Endothelial cell of umbilical vein (primary cell): ENCODE measurements around the gene RBM20. TPM values are rescaled to one million over a fixed set of nuclear protein-coding genes. Genes with fewer than 3 reads are reported as not detected.
A peak's percentile ranks its signal among the peaks of the same experiment; 100 is the strongest.

Experiments used
- BruUV-seq: library from RNA; stranded (reverse); fragments of 400-500 nt; replicated peaks from 2 replicates; lab custom pipeline; 2021; lab: Mats Ljungman, UMichigan
- CTCF ChIA-PET: fragments of 300-600, 350-600 bp; sonication (Branson Sonifier 250); formaldehyde crosslinking; loops from one replicate; lab custom pipeline; 2021; ENCODE audit warnings: antibody characterized with exemption, inconsistent platforms; lab: Charles Lee
- POLR2A ChIA-PET: fragments of 300-600, 350-600 bp; sonication (Branson Sonifier 250); formaldehyde crosslinking; loops from one replicate; lab custom pipeline; 2021; ENCODE audit warnings: antibody characterized with exemption, inconsistent platforms; lab: Charles Lee
- DNase-seq: peaks from one replicate; pipeline ENCODE4 v3.0.0-alpha.2; 2011; ENCODE audit warnings: low read depth, low spot score
- FAIRE-seq: peaks from 2 replicates; lab custom pipeline; 2011; peaks lifted over from hg19 to GRCh38; lab: Jason Lieb, UNC
- H2AFZ ChIP-seq: 2 replicates; pipeline ENCODE4 v1.6.0; 2012; ENCODE audit warnings: low read depth, low read length, control low read depth, inconsistent platforms
- H3K27ac ChIP-seq: 2 replicates; pipeline ENCODE4 v1.5.1; 2011; ENCODE audit warnings: low read depth, mild to moderate bottlenecking, control low read depth, low read length, moderate library complexity; ENCODE audit not compliant: insufficient read depth
- H3K27me3 ChIP-seq, 2 experiments: 2 replicates each; pipeline versions ENCODE4 v1.6.0 to v1.6.1; 2011; ENCODE audit warnings: low read length in 2 of 2, mixed read lengths in 1 of 2; ENCODE audit not compliant: control insufficient read depth in 2 of 2, insufficient read depth in 2 of 2
- H3K36me3 ChIP-seq, 2 experiments: 2 replicates in 1 of 2; 3 replicates in 1 of 2; pipeline ENCODE4 v1.5.1; 2011; ENCODE audit warnings: low read length in 2 of 2, mild to moderate bottlenecking in 1 of 2, moderate library complexity in 1 of 2; ENCODE audit not compliant: control insufficient read depth in 2 of 2, insufficient read depth in 2 of 2; ENCODE audit errors: extremely low read depth in 1 of 2
- H3K4me1 ChIP-seq: 3 replicates; pipeline ENCODE4 v1.5.1; 2011; ENCODE audit warnings: mild to moderate bottlenecking, low read length; ENCODE audit not compliant: control insufficient read depth, insufficient read depth; ENCODE audit errors: extremely low read depth
- H3K4me2 ChIP-seq: 2 replicates; pipeline ENCODE4 v1.6.1; 2011; ENCODE audit warnings: low read length, control low read depth, mixed read lengths; ENCODE audit not compliant: insufficient read depth
- H3K4me3 ChIP-seq, 3 experiments: fragments of 200-600 bp in 1 of 3; sonication (generic), shearing (Covaris generic) in 1 of 3; replicated peaks in 1 of 3; 2 replicates each; pipeline ENCODE4 v1.5.1; 2011 to 2016; ENCODE audit warnings: control low read depth in 3 of 3, low read length in 3 of 3, mild to moderate bottlenecking in 2 of 3, inconsistent platforms in 1 of 3, low read depth in 1 of 3, moderate library complexity in 1 of 3; ENCODE audit not compliant: insufficient read depth in 1 of 3
- H3K79me2 ChIP-seq: 2 replicates; pipeline ENCODE4 v1.6.0; 2012; ENCODE audit warnings: low read length, inconsistent platforms; ENCODE audit not compliant: control insufficient read depth, insufficient read depth
- H3K9ac ChIP-seq: replicated peaks from 2 replicates; pipeline ENCODE3; 2011; ENCODE audit warnings: low read length, control low read depth; ENCODE audit not compliant: insufficient read depth; ENCODE audit errors: extremely low read depth
- H3K9me1 ChIP-seq: replicated peaks from 3 replicates; pipeline ENCODE4 v1.6.0; 2011; ENCODE audit warnings: mild to moderate bottlenecking, low read length; ENCODE audit not compliant: control insufficient read depth, insufficient read depth; ENCODE audit errors: extremely low read depth
- H3K9me3 ChIP-seq: replicated peaks from 2 replicates; pipeline ENCODE4 v1.5.1; 2012; ENCODE audit warnings: low read length, inconsistent platforms; ENCODE audit not compliant: control insufficient read depth, insufficient read depth
- H4K20me1 ChIP-seq: replicated peaks from 2 replicates; pipeline ENCODE3; 2011; ENCODE audit warnings: mild to moderate bottlenecking, low read length; ENCODE audit not compliant: control insufficient read depth, insufficient read depth; ENCODE audit errors: extremely low read depth
- EZH2 ChIP-seq: IDR thresholded peaks from 2 replicates; pipeline ENCODE4 v1.6.1; 2012; ENCODE audit warnings: borderline replicate concordance, low read depth, mild to moderate bottlenecking, moderate library complexity, low read length, inconsistent platforms; ENCODE audit not compliant: severe bottlenecking
- FOS ChIP-seq: IDR thresholded peaks from 2 replicates; pipeline ENCODE4 v1.6.1; 2011; ENCODE audit warnings: mild to moderate bottlenecking, low read length, moderate library complexity, borderline replicate concordance; ENCODE audit not compliant: insufficient read depth
- GATA2 ChIP-seq: IDR thresholded peaks from 2 replicates; pipeline ENCODE4 v1.7.0; 2011; ENCODE audit warnings: low read depth, mild to moderate bottlenecking, moderate library complexity, mixed read lengths, low read length; ENCODE audit not compliant: insufficient read length, insufficient read depth
- JUN ChIP-seq: IDR thresholded peaks from 2 replicates; pipeline ENCODE4 v1.6.1; 2011; ENCODE audit warnings: borderline replicate concordance, low read depth; ENCODE audit not compliant: insufficient read length, insufficient read depth
- MYC ChIP-seq: IDR thresholded peaks from one replicate; pipeline ENCODE4 v1.6.1; 2011; ENCODE audit warnings: mild to moderate bottlenecking, low read depth, low read length
- POLR2A ChIP-seq: IDR thresholded peaks from 2 replicates; pipeline ENCODE4 v1.6.1; 2012; ENCODE audit warnings: low read depth, mild to moderate bottlenecking, control low read depth, low read length
- POLR2AphosphoS5 ChIP-seq: IDR thresholded peaks from 2 replicates; pipeline ENCODE4 v1.6.1; 2012; ENCODE audit warnings: low read depth, mild to moderate bottlenecking, control low read depth, low read length, moderate library complexity; ENCODE audit not compliant: insufficient read depth
- dilution Hi-C: fragments of 300-500 bp; cut with MboI; formaldehyde crosslinking; loops from one replicate; pipeline ENCODE4 v1.15.0; 2019; ENCODE audit warnings: low sequenced_read_pairs; ENCODE audit not compliant: extremely low pct_ligation_motif_present
- intact Hi-C: fragments of 100-400 bp; cut with micrococcal nuclease; formaldehyde crosslinking; loops from one replicate; pipeline ENCODE4 v1.10.0; 2022
- polyA plus RNA-seq, 4 experiments: library from polyadenylated mRNA; depleted of rRNA in 3 of 4; stranded (reverse) in 3 of 4; unstranded in 1 of 4; fragments of >200 nt; gene quantifications; 2 replicates each; pipeline versions ENCODE4 v1.2.1 to v1.2.3, GENCODE V29; 2011 to 2012; ENCODE audit warnings: missing spikeins in 1 of 4
- total RNA-seq: library from RNA; stranded (reverse); gene quantifications from 2 replicates; pipeline ENCODE4 v1.2.3, GENCODE V29; 2021
- TF ChIP-seq, protein P1 (sequence below): IDR thresholded peaks from 2 replicates; pipeline ENCODE4 v1.6.1; 2011; ENCODE audit not compliant: insufficient read depth, insufficient read length
- TF ChIP-seq, protein P2 (sequence below), 2 donors: IDR thresholded peaks; 1 replicate in 1 of 2; 2 replicates in 1 of 2; pipeline ENCODE4 v1.5.1; 2011; ENCODE audit warnings: low read length in 2 of 2, mild to moderate bottlenecking in 2 of 2, moderate library complexity in 2 of 2, control low read depth in 1 of 2, inconsistent platforms in 1 of 2, low read depth in 1 of 2; ENCODE audit not compliant: insufficient read depth in 1 of 2; ENCODE audit errors: extremely low read depth in 1 of 2

Gene RBM20
- total and polyA plus RNA-seq, 2 donors (not counting 3 experiments of a cell fraction or from before 2014, with no cell fraction given): 0.04 TPM; not detected in 1

DNA sequence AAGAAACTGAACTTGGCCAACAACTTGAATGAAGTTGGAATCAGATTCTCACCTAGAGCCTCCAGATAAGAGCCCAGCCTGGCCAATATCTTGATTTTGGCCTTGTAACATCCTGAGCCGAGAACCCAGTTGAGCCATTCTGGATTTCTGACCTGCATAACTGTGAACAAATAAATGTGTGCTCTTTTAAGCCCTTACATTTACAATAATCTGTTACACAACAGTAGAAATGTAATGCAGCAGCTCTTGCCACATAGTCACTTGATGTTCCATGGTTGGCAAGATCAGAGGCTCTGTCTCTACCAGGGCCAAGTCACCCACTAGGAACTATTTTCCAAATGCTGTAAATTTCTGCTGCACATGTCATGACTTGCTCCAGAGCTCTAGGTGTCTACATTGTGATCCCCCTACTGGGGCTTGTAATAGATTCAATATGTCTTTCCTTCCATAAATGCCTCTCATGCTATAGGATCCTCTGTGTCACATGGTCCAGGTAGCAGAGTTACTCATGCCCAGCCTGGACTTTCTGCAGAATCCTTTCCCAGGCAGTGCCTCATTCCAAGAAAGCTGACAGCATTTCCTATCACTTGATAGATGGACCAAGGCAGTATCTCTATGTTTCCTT lies 11.4 kb upstream of the RBM20 start:
- FAIRE-seq (no peak), DNase-seq (no peak)
- dilution Hi-C loops: no loop called here
- H3K4me2 ChIP-seq: no peak overlapping the region
- H3K36me3 ChIP-seq: no peaks in the 10 kb centered on the region
- no TSS peak for BruUV-seq
- no peaks in the 10 kb centered on the region for H3K9me3 ChIP-seq
- H4K20me1 ChIP-seq: no peaks in the 10 kb centered on the region
- peaks cover 12 to 18% of the 10 kb centered on the region in 2 experiments for H3K27me3 ChIP-seq
- no peak overlapping the region for H3K4me3 ChIP-seq
- CTCF ChIA-PET: interaction anchor here (1.3 kb wide), 1 partner anchor 33 kb away, joined by 3 read pairs; no protein-coding TSS in a partner anchor
- intact Hi-C loops: no loop called here
- no peak overlapping the region for H3K9ac ChIP-seq
- no peak for TF ChIP-seq POLR2A
- H3K4me1 ChIP-seq: no peaks in the 10 kb centered on the region
- H2AFZ ChIP-seq: no peak overlapping the region
- no peaks in the 10 kb centered on the region for H3K79me2 ChIP-seq
- POLR2A ChIA-PET: no interaction called here
- H3K9me1 ChIP-seq: no peaks in the 10 kb centered on the region
- no peak overlapping the region for H3K27ac ChIP-seq

DNA sequence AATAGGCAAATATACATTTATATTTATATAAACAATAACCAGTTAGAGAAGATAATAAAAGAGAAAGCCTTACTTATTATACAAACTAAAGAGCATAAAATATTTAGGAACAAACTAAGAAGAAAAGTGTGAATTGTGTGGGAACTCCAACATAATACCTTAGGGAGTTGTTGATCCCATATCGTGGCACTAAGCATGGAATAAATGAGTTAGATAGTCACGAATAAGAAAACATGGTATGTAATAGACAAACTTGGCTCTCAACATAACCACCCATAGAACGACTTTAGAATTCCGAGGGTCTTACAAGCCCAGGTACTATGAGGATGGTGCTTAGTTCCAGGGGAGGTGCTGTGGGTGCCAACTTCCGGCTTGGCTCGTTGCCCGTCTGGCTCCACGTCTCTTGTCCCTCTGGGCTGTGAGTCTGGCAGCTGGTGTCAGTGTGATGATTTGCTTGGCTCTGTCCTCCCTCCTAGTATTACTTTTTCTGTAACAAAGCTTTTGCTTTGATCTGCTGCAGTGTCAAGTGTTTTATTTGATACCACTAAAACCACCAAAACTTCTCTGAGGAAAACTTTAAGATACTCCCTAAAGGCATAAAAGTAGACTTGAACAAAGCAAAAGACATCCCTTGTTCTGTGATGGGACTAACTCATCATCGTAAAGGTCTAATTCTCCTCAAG lies 9.5 kb upstream of the RBM20 start:
- peaks cover 9 to 14% of the 10 kb centered on the region in 2 experiments for H3K27me3 ChIP-seq
- FAIRE-seq (peak; percentile 42), DNase-seq (no peak)
- no peaks in the 10 kb centered on the region for H3K9me3 ChIP-seq
- ChIA-PET CTCF (interaction anchor here (1.6 kb wide), 1 partner anchor 10 kb away, joined by 4 read pairs; no protein-coding TSS in a partner anchor), POLR2A (no interaction called here)
- H3K27ac ChIP-seq: no peak overlapping the region
- H2AFZ ChIP-seq: no peak overlapping the region
- no peak overlapping the region for H3K4me2 ChIP-seq
- dilution Hi-C loops: no loop called here
- H3K36me3 ChIP-seq: no peaks in the 10 kb centered on the region
- H3K9ac ChIP-seq: no peak overlapping the region
- no TSS peak for BruUV-seq
- no peaks in the 10 kb centered on the region for H3K79me2 ChIP-seq
- no peak overlapping the region for H3K4me3 ChIP-seq
- no peaks in the 10 kb centered on the region for H3K4me1 ChIP-seq
- no peak for TF ChIP-seq FOS
- no peak for TF ChIP-seq POLR2A
- TF ChIP-seq, protein P1, sequence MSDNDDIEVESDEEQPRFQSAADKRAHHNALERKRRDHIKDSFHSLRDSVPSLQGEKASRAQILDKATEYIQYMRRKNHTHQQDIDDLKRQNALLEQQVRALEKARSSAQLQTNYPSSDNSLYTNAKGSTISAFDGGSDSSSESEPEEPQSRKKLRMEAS: no peak
- TF ChIP-seq POLR2AphosphoS5: no peak
- no peak for TF ChIP-seq MYC
- TF ChIP-seq, protein P2, sequence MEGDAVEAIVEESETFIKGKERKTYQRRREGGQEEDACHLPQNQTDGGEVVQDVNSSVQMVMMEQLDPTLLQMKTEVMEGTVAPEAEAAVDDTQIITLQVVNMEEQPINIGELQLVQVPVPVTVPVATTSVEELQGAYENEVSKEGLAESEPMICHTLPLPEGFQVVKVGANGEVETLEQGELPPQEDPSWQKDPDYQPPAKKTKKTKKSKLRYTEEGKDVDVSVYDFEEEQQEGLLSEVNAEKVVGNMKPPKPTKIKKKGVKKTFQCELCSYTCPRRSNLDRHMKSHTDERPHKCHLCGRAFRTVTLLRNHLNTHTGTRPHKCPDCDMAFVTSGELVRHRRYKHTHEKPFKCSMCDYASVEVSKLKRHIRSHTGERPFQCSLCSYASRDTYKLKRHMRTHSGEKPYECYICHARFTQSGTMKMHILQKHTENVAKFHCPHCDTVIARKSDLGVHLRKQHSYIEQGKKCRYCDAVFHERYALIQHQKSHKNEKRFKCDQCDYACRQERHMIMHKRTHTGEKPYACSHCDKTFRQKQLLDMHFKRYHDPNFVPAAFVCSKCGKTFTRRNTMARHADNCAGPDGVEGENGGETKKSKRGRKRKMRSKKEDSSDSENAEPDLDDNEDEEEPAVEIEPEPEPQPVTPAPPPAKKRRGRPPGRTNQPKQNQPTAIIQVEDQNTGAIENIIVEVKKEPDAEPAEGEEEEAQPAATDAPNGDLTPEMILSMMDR (IDR thresholded peaks at IDR 0.05; ENCODE audit: extremely low read depth in 1 of 2, insufficient read depth in 1 of 2, low read depth in 1 of 2, low read length in 2 of 2): no peak
- no peak for TF ChIP-seq EZH2
- TF ChIP-seq GATA2: no peak
- no peak for TF ChIP-seq JUN
- intact Hi-C loops: no loop called here
- H4K20me1 ChIP-seq: no peaks in the 10 kb centered on the region
- no peaks in the 10 kb centered on the region for H3K9me1 ChIP-seq
